ENCODE results near the gene KRT4.
A peak's percentile ranks its signal among the peaks of the same experiment; 100 is the strongest.

Gene KRT4

DNA sequence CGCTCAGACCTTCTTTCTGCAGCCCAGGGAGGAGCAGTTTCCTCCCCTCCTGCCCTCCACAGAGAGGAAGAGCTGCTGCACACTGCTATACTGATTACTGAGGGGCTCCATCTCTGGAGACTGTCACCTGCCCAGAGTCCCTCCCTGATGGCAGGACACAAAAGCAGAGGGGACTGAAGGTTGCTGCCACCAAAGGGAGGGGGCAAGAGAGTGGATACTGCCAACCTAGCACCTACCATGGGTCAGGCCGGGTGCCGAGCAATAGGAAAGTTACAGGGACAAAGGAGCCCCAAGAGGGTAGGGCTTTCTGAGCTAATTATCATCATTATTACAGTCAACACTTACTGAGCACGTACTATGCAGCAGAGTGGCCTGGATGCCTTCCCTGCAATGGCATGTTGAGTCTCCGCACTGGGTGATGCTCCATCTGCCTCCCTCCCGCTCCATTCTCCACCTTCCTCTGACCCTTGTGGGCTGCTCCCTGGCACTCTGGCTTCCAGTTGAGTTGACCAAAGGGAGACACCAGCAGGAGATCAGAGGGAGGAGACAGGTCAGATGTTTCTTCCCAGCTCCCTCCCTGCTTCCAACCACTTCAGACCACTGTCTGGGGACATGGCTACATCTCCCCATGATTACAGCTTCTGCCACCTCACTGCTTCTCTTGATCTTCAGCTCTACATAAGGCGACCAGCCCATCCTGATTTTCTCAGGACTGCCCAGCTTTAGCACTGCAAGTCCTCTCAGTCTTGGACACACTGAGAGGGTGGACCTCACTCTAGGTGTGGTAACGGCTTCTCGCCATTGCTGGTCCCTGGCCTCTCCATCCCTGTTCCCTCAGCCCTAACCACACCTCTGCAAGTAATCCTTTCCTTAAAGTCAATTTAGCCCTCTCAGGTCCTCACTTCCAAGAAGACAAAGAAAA lies 22.8 kb upstream of the KRT4 start:
- no peak for DNase-seq (ENCODE audit: low read depth)

DNA sequence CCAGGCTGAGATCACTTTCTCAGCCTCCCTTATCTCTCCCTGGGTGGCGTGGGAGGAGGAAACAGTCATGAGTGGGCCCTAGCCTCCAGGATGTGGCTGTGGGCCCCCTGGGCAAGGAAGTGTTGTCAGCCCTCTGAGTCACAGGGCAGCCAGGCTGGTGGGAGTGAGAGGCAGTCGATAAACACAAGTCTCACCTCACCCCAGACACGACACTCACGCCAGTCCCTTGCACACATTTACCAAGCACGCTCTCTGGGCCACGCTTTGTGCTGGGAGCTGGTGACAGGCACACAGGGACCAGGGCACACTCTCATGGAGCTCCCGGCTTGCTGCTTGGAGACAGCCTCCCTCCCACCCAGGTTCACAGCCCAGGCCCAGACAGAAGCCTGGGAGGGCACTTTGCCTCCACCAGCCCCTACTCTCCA lies 22.1 kb upstream of the KRT4 start:
- DNase-seq (ENCODE audit: low read depth): peak; percentile 88

DNA sequence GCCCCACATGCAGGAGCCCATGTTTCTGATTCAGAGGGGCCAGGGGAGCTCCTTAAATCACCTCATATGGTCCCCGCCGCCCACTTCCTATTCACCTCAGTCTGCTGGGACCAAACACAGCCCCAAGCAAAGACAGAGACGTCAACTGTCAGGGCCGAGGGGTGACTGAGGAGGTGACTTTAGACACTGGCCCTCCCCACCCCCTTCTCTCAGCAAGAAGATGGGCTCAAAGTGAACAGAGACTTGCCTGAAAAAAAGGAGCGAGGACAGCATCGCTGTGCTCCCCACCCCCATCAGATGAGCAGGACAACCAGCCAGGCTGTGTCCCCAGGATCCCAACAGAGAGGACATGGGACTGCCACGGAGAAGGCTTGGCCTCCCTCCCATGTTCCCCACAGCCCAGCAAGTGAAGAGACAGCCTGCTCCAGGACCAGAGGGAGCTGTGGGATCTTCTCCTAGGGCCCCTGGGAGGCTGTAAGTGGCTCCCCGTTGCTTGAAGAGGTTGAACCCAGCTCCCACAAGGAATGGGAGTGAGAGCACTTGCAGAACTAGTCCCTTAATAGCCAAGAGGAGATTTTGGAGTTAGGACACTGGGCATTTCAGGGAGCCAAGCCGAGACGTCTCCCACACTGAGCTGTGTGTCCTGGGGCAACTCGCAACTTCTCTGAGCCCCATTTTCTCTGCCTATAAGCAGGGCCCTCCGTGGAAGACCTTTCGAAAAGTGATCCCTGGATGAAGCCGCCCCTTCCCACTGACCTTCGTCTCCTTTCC lies 21.5 kb upstream of the KRT4 start:
- DNase-seq (ENCODE audit: low read depth): no peak

DNA sequence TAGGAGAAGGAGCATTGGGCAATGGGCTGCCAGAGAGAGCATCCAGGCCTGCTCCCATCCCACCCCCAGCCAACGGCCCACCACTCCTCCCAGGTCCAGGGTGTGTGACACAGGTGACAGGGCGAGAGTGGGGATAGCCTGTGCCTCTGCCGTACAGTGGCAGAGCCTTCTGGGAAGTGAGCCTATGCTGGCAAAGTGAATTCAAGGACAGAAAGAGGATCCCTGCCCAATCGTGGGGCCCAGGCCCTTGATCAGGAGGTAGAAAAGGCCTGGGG lies 20.7 kb upstream of the KRT4 start:
- DNase-seq (ENCODE audit: low read depth): no peak

DNA sequence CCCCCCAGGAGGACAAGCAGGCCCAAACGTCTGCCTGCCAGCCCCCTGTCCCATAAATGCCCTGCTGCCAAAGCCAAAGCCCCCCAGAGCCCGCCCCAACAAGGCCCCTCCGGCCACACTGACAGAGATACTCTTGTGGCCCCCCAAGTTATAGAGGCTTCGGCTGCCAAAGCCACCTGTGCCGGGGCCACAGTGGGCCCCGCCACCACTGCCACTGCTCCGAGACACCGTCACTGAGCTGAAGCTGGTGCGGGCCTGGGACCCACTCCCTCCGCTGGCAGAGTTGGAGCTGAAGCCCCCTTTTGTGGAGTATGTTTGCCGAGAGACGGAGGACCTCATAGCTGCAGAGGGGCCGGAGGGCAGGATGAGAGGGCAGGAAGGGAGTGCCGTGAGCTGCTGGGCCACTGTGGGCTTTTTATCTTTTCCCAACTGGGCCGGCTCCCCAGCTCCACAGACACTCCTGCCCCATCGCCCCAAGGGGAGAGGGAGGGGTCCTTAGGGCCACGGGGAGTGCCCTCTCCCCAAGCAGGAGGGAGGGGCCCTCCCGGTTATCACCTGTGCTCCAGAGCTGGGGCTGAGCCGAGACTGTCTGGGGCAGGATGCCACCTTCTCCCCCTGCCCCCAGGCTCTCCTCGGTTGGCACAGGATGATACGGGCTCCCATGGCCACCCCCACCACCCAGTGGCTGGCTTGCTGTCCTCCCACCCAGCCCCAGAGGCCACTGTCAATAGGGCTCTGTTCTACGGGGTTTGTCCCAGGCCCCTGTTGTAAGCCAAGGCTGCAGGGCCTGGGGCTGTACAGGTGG lies 20.2 kb upstream of the KRT4 start, which contains the start of gene KRT79:
Gene KRT79, minus strand, starts transcription at position 390 of the 805 bp plus-strand sequence. Its CDS starts 51 bp downstream, at position 339.
- no peak for DNase-seq (ENCODE audit: low read depth)

DNA sequence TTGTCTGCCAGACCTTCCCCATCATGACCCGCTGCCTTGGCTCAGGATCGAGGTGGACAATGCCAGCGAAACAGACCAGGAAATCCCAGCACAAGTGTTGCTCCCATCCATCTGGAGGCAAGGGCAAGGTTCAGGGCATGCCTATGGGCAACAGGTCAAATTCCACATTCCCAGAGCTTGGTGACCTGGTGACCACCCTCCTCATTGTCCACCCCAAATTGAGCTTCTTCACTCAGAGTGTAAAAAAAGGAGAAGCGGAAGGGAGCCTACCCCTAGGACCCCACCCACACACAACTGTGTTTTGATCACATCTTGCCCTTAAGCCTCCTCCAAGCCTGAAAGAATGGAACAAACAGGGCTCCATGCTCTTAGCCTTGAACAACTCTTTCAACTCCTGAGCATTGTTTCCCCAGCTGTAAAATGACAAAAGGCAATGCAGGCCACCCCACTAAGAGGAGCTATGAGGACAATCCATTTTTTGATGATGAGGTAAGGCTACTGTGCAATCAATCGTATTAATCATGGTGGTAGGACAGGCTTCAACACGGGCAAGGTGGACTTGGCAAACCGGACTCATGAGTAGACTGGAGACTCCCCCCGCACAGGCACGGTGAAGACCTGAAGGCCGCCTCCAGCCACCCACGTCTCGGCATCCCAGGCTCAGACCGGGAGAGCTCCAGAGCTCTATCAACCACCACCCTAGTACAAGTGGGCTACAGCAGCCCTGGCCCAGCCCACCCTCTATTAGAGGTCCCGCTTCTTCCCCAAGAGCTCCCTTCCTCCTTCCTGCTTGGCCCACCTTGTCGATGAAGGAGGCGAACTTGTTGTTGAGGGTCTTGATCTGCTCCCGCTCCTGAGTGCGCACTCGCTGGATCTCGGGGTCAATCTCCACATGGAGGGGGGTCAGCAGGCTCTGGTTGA lies 19.3 kb upstream of the KRT4 start:
- no peak for DNase-seq (ENCODE audit: low read depth)

DNA sequence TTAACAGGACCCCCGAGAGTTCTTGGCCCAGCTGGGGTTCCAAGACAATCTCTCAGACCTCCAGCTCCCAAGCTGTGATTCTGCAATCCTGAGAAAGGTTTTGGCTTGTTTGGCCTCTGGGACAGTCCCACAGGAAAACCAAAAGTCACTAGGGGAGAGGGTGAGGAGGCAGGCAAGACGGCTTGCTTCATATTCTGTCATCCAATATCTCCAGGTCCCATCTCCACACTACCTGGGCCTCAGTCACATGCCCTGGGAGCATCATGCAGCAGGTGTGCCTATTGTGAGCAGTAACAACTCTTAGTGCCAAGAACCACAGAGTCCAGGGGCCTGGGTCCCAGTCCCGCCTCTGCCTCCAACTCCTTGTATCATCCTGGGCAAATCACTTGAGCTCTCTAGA lies 18.5 kb upstream of the KRT4 start:
- no peak for DNase-seq (ENCODE audit: low read depth)

DNA sequence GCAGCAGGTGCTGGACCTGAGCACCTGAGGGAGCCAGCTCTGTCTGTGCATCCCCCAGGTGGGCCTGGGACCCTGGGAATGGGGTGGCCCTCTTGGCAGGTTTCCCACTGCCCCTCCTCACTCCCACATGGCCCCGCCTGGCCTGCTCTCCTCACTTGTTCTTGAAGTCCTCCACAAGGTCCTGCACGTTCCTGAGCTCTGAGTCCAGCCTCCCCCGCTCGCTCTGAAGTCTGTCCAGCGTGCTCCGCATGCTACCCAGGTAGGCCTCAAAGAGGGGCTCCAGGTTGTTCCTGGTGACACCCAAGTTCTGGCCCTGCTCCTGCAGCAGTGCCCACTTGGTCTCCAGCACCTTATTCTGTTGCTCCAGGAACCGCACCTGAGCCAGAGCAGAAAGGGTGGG lies 17.3 kb upstream of the KRT4 start:
- no peak for DNase-seq (ENCODE audit: low read depth)

DNA sequence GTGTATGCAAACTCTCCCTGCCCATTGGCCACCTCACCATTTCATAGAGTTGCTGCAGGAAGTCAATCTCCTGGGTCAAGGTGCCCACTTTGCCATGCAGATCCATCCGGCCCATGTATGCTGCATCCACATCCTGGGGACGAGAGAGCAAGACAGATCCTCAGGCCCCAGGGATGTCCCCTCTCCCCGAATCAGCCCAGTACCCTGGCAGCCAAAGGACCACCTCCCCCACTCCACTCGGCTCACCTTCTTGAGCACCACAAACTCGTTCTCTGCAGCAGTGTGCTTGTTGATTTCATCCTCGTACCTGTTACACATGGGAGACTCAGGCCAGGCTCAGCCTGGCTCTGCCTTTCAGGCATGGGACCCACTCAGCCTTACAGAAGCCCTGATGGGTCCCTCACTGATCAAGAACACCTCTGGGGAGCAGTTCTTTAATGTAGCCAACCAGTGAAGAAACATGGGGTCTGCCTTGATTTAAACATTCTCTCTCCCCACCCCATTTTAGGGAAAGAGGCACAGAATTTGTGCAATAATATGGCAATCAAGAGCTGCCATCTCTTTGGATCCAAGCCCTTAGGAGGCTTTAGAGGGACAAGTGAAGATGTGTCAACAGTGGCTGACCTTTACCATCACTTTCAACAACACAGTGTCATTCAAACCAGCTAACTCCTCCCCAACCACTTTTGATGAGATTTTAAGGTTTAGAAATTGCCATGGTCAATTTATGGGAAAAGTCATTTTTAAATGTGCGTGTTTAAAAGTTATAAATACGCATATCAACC lies 16.3 kb upstream of the KRT4 start:
- DNase-seq (ENCODE audit: low read depth): no peak

DNA sequence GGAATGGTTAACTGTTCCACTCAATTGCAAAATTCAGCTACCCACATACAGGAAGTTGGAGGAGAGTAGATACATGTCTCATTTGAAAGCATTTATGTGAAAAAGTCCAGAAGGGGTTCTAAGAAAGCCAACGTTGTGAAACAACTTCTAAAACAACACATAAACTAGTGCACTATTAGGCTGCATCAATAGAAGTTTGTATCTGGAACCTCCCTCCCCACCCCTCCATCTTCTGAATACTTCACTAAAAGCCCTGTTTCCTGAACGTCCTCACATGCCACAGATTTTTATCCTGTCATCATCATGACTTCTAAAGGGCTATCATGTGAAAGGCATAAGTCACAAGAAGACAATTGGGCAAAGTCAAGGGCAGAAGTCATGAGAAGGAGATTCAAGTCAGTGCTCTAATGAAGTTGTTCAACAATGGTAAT lies 14.7 kb upstream of the KRT4 start:
- peak; percentile 65 for DNase-seq (ENCODE audit: low read depth)

DNA sequence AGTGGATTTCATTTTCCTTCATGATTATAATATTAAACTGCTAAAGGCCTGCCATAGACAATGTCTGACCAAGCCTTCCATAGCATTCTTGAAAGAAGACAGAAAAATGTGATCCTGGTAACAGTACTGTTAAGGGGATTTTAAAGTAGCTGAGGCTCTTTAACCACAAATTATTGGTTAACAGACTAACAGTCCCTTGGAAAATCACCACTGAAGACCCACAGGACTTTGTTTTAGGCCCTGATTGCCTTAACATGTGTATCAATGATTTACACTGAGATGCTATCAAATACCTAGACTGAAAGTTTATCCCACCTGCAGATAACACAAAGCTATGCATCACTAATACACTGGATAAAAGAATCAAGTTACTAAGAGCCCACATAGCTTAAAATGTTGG lies 14.2 kb upstream of the KRT4 start:
- no peak for DNase-seq (ENCODE audit: low read depth)

DNA sequence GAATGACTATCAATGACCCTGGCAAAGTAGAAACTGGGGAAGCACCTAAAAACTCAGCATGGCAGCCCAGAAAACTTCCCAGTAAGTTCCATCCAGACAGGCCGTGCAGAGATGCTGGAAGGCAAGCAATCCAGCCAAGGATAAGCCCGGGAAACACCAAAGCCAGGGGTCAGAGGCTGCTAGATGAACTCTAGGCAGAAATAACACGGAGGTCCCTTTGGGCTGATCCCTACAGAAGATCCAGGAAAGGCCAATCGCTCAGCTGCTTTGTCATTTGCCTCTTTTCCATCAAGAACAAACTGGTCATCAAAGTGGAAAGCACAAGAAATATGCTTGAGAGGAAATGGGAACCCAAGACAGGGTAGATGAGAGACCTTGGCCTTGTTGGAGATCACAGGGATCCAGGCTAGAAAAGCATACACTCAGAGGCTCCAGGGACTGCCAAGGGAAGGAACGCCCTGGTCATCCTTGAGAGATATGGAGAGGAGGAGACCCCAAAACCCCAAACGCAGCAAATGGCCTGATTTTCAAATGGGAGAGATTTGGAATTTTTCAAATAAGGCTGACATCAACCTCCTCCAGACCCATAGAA lies 13.7 kb upstream of the KRT4 start:
- DNase-seq (ENCODE audit: low read depth): no peak

DNA sequence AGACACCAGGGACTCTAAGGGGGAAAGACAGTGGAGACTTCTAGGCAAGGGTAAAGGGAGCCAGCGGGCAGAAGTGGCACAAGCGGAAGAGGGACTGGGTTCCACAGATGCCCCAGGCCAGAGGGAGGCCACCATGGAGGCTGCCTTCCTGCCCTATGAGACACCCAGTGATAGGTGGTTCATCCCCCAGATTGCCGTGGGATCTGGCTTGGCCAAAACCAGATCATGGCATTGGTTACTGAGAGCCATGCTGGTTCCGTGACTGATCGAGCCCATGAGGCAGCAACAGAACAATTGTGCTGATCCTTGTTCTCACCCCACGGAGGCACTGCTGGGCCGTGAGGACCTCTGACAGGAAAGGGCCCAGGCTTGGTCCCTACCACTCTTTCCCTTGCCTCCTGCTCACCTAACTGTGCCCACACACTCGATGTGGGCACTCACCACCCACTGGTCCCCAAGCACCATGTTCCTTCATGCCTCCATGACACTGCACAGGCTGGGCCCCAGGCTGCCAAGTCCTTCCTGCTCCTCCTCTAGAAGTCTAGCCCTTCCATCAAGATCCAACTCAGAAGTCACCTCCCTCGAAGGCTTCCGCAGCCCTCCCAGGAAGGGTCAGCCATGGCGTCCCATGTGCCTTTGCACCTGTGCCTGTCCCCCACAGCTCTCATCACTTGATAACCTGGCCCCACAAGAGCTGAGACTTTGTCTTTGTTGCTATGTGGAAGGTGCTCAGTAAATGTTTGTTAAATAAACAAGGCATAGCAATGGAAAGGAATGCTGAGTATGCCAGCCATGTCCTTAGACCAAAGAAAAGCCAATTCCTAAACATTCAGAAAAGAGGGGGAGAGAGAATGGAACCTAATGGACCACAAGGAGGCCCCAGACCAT lies 12.9 kb upstream of the KRT4 start:
- DNase-seq (ENCODE audit: low read depth): no peak

DNA sequence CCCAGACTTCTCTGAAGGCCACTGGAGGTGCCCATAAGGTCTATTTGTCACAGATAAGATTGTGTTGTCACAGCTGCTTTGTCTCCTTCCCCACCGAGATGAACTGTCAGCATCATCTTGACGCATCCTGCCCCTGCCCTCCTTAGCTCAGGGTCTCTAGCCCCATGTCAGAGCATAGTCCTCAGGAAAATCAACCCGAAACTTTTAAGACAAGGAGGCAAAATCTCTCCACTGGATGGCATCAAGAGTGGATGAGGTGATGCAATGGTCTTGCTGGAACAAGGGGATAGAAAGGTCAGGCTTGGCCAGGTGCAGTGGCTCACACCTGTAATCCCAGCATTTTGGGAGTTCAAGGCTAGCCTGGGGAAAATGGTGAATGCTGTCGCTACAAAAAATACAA lies 12.0 kb upstream of the KRT4 start:
- no peak for DNase-seq (ENCODE audit: low read depth)

DNA sequence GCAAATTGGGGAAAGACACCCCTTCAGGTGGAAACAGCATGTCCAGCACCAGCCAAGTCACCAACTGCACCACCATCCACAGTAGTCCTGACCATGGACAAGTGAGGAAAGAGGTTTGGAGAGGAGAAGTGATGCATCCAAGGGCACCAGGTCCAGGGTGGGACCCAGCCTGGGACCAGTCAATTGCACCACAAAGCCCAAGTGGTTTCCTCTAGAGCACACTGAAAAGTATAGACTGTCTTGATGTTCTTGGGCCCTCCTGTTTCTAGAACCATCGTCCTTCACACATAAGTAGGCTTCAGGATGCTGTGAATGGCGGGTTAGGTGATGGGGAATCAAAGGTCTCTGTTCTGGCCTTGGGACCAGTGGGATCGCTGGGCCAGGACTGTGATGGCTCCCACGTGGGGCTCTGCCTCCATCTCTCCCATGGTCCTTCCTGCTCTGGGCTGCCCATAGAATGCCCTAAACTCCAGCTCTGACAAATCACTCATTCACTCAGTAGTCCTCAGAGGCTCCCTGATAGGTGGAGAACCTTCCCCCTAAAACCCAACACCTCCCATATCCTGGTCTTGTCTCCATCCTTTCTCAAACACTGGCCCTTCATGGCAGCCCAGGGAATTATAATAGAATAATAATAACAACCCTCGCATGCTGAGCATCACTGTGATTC lies 11.0 kb upstream of the KRT4 start:
- DNase-seq (ENCODE audit: low read depth): no peak

DNA sequence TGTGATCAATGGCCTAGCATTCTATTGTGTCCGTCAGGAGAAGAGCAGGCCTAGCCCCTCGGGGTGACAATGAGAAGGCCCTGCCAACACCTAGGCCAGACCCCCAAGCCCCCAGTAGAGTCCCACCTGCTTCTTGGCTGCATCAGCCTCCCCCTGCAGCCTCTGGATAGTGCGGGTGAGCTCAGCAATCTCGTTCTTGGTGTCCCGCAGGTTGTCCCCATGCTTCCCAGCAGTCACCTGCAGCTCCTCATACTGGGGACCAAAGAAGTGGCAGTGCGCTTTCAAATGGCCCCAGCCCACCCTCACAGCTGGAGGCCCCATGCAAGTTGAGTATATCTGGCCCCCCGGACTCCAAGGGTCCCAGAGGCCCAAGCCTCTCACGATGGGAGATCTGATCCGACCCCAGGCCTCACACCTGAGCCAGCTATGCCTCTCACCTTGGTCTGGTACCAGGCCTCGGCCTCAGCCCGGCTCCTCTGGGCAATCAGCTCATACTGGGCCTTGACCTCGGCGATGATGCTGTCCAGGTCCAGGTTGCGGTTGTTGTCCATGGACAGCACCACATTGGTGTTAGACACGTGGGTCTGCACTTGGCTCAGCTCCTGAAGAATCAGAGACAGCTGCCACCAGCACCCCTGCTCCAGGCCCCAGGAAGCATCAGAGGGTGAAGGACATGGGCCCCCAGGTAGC lies 10.0 kb upstream of the KRT4 start:
- DNase-seq (ENCODE audit: low read depth): no peak

DNA sequence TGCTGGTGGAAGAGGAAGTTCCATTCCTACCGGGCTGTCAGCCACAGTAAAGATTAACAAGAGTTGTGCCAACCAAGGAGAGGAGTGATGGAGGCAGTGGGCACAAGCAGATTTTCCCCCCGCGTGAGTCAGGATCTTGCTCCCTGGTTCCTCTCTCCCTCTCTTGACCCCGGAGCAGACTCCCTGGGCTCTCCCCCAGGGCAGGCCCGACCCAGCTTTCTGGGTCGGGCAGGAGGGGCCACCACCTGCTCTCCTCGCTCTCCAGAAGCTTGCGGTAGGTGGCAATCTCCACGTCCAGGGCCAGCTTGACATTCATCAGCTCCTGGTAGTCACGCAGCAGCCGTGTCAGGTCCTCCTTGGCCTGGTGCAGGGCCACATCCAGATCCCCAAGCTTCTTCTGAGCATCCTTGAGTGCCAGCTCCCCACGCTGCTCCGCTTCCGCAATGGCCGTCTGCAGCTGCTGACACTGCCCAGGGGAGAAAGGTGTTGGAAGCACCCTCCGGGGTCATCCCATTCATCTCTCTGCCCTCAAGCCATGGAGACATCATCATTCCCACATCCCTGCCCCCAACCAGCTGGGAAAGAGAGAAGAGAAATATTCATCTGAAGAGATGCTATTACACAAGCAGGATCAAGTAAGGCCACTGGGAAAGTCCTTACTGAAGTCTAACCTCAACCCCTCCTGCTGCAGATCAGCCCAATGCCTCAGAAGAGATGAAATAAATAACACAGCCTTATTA lies 9.0 kb upstream of the KRT4 start:
- no peak for DNase-seq (ENCODE audit: low read depth)

All from amniotic epithelial cell (primary cell).